ENCODE measurements around the gene CPAMD8.

- TF ChIP-seq KLF10 (CRISPR knock-in tag; IDR thresholded peaks at IDR 0.05) (no peak), HMG20B (CRISPR knock-in tag; IDR thresholded peaks at IDR 0.05) (no peak), USF2 (CRISPR knock-in tag; IDR thresholded peaks at IDR 0.05) (no peak), CTCF (IDR thresholded peaks at IDR 0.05 in 2 of 3, conservative IDR thresholded peaks at IDR 0.05 in 1 of 3; ENCODE audit: insufficient read depth in 2 of 3, low read depth in 1 of 3, low read length in 3 of 3) (no peak), HIVEP1 (CRISPR knock-in tag; IDR thresholded peaks at IDR 0.05) (no peak), HDAC6 (IDR thresholded peaks at IDR 0.05; ENCODE audit: low read depth, low read length) (no peak), SIN3A (IDR thresholded peaks at IDR 0.05; ENCODE audit: borderline replicate concordance in 2 of 2, control insufficient read depth in 1 of 2, low read depth in 2 of 2, low read length in 2 of 2) (no peak), TAF1 (IDR thresholded peaks at IDR 0.05; ENCODE audit: control insufficient read depth, extremely low read depth, insufficient read depth, low read length, severe bottlenecking) (no peak), HMG20A (CRISPR knock-in tag; conservative IDR thresholded peaks at IDR 0.05) (no peak), FOXA1 (IDR thresholded peaks at IDR 0.05; ENCODE audit: borderline replicate concordance) (no peak), BRF2 (IDR thresholded peaks at IDR 0.05; ENCODE audit: borderline replicate concordance, insufficient read depth, insufficient read length) (no peak), HMGXB4 (CRISPR knock-in tag; IDR thresholded peaks at IDR 0.05) (no peak), MAX (CRISPR knock-in tag; IDR thresholded peaks at IDR 0.05) (no peak)
Observed at GRCh38 chr19:17025991-17026658, 485 bp downstream of the CPAMD8 start.
